HEK293 (cell line): ENCODE measurements around the gene GMDS.

ENCODE experiments used
- ZBTB20 ChIP-seq: fragments of 450-650 bp; formaldehyde crosslinking; IDR thresholded peaks from 2 replicates; pipeline ENCODE4 v1.5.1; 2016; ENCODE audit warnings: missing biosample characterization, missing genetic modification characterization
- ZEB2 ChIP-seq: fragments of 450-650 bp; formaldehyde crosslinking; IDR thresholded peaks from 2 replicates; pipeline ENCODE4 v1.5.1; 2016; ENCODE audit warnings: missing biosample characterization, missing genetic modification characterization
- ZNF416 ChIP-seq: fragments of 450-650 bp; formaldehyde crosslinking; IDR thresholded peaks from 2 replicates; pipeline ENCODE4 v1.5.1; 2016; ENCODE audit warnings: missing biosample characterization, missing genetic modification characterization
- ZNF660 ChIP-seq: fragments of 450-650 bp; IDR thresholded peaks from 2 replicates; pipeline ENCODE4 v1.5.1; 2018; ENCODE audit warnings: missing biosample characterization, mild to moderate bottlenecking, missing genetic modification characterization
- ZNF791 ChIP-seq: fragments of 450-650 bp; formaldehyde crosslinking; IDR thresholded peaks from 2 replicates; pipeline ENCODE4 v1.5.1; 2016; ENCODE audit warnings: missing biosample characterization, missing genetic modification characterization
- TF ChIP-seq, protein P1 (sequence below): fragments of 450-650 bp; formaldehyde crosslinking; IDR thresholded peaks from 2 replicates; pipeline ENCODE4 v1.5.1; 2016; ENCODE audit warnings: missing biosample characterization, missing genetic modification characterization
- TF ChIP-seq, protein P2 (sequence below): IDR thresholded peaks from 2 replicates; pipeline ENCODE4 v1.6.1; 2011; ENCODE audit warnings: mild to moderate bottlenecking, low read depth, low read length, borderline replicate concordance
- TF ChIP-seq, protein P3 (sequence below): sonication (generic); formaldehyde crosslinking; IDR thresholded peaks from 2 replicates; pipeline ENCODE4 v1.8.1; 2022; ENCODE audit warnings: mild to moderate bottlenecking, moderate library complexity, missing genetic modification reagents
- TF ChIP-seq, protein P4 (sequence below): fragments of 450-650 bp; formaldehyde crosslinking; IDR thresholded peaks from 2 replicates; pipeline ENCODE4 v1.5.1; 2016; ENCODE audit warnings: missing biosample characterization, missing genetic modification characterization

DNA sequence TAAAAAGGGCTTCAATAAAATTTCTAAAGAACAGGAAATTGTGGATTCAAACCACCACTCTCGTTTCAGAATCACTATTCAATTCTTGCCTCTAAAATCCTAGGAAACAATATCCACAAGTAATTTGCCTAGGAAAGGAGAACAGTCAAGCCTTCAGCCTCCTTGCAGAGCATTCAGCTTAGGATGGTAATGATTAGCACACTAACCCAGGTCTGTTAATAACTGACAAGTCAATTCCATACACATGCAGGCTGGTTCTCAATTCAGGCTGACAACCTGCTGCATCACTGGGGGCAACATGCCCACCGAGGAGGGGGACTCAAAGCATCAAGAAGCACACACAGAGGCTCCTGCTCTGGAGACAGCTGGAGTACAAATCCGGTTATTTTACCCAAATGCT, 57.6 kb downstream of the GMDS start:
- TF ChIP-seq ZEB2 (tag by site-specific recombination) (no peak), ZBTB20 (tag by site-specific recombination) (no peak), ZNF791 (tag by site-specific recombination) (no peak), ZNF416 (tag by site-specific recombination) (no peak), ZNF660 (no peak)
- TF ChIP-seq, protein P1, sequence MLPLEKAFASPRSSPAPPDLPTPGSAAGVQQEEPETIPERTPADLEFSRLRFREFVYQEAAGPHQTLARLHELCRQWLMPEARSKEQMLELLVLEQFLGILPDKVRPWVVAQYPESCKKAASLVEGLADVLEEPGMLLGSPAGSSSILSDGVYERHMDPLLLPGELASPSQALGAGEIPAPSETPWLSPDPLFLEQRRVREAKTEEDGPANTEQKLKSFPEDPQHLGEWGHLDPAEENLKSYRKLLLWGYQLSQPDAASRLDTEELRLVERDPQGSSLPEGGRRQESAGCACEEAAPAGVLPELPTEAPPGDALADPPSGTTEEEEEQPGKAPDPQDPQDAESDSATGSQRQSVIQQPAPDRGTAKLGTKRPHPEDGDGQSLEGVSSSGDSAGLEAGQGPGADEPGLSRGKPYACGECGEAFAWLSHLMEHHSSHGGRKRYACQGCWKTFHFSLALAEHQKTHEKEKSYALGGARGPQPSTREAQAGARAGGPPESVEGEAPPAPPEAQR (tag by site-specific recombination) = no peak
- TF ChIP-seq, protein P2, sequence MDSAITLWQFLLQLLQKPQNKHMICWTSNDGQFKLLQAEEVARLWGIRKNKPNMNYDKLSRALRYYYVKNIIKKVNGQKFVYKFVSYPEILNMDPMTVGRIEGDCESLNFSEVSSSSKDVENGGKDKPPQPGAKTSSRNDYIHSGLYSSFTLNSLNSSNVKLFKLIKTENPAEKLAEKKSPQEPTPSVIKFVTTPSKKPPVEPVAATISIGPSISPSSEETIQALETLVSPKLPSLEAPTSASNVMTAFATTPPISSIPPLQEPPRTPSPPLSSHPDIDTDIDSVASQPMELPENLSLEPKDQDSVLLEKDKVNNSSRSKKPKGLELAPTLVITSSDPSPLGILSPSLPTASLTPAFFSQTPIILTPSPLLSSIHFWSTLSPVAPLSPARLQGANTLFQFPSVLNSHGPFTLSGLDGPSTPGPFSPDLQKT = no peak
- TF ChIP-seq, protein P3, sequence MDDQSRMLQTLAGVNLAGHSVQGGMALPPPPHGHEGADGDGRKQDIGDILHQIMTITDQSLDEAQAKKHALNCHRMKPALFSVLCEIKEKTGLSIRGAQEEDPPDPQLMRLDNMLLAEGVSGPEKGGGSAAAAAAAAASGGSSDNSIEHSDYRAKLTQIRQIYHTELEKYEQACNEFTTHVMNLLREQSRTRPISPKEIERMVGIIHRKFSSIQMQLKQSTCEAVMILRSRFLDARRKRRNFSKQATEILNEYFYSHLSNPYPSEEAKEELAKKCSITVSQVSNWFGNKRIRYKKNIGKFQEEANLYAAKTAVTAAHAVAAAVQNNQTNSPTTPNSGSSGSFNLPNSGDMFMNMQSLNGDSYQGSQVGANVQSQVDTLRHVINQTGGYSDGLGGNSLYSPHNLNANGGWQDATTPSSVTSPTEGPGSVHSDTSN (CRISPR knock-in tag) = no peak
- TF ChIP-seq, protein P4, sequence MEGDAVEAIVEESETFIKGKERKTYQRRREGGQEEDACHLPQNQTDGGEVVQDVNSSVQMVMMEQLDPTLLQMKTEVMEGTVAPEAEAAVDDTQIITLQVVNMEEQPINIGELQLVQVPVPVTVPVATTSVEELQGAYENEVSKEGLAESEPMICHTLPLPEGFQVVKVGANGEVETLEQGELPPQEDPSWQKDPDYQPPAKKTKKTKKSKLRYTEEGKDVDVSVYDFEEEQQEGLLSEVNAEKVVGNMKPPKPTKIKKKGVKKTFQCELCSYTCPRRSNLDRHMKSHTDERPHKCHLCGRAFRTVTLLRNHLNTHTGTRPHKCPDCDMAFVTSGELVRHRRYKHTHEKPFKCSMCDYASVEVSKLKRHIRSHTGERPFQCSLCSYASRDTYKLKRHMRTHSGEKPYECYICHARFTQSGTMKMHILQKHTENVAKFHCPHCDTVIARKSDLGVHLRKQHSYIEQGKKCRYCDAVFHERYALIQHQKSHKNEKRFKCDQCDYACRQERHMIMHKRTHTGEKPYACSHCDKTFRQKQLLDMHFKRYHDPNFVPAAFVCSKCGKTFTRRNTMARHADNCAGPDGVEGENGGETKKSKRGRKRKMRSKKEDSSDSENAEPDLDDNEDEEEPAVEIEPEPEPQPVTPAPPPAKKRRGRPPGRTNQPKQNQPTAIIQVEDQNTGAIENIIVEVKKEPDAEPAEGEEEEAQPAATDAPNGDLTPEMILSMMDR (tag by site-specific recombination) = no peak
